H1 (cell line): Measurements from ENCODE around the gene DBET.
"Not testable (repeated sequence)": the region's sequence is repeated elsewhere in the genome, so short reads cannot be mapped to it uniquely, and the experiment has no call there.

Experiments
- CHD2 ChIP-seq: IDR thresholded peaks from 2 replicates; pipeline ENCODE4 v1.6.1; 2012; ENCODE audit warnings: low read length, improper control_type of control experiment
- CTCF ChIP-seq, 3 experiments: IDR thresholded peaks; 1 replicate in 2 of 3; 2 replicates in 1 of 3; pipeline versions ENCODE4 v1.5.1 to v1.6.1; 2011; ENCODE audit warnings: low read length in 3 of 3, mild to moderate bottlenecking in 3 of 3, inconsistent platforms in 2 of 3, low read depth in 1 of 3, moderate library complexity in 1 of 3; ENCODE audit not compliant: insufficient read depth in 1 of 3; ENCODE audit errors: control extremely low read depth in 1 of 3
- POLR2A ChIP-seq, 2 experiments: IDR thresholded peaks; 1 replicate in 1 of 2; 2 replicates in 1 of 2; pipeline ENCODE4 v1.6.1; 2011; ENCODE audit warnings: low read depth in 2 of 2, low read length in 2 of 2, mild to moderate bottlenecking in 2 of 2; ENCODE audit errors: control extremely low read depth in 1 of 2
- POLR2AphosphoS5 ChIP-seq: IDR thresholded peaks from 2 replicates; pipeline ENCODE4 v1.6.1; 2011; ENCODE audit warnings: low read depth, low read length
- SIN3A ChIP-seq, 2 experiments: IDR thresholded peaks in 1 of 2; conservative IDR thresholded peaks in 1 of 2; 2 replicates each; pipeline ENCODE4 v1.6.1; 2011 to 2012; ENCODE audit warnings: low read length in 2 of 2, improper control_type of control experiment in 1 of 2, low read depth in 1 of 2, mild to moderate bottlenecking in 1 of 2
- SIRT6 ChIP-seq: IDR thresholded peaks from one replicate; pipeline ENCODE4 v1.7.1; 2012; ENCODE audit warnings: low read length, inconsistent platforms
- SUZ12 ChIP-seq: fragments of 200-600 bp; sonication (generic); IDR thresholded peaks from 2 replicates; pipeline ENCODE4 v1.6.1; 2012; ENCODE audit warnings: mild to moderate bottlenecking, inconsistent platforms, low read length, moderate library complexity, mixed read lengths
- TBP ChIP-seq: IDR thresholded peaks from 2 replicates; pipeline ENCODE4 v1.6.1; 2011; ENCODE audit warnings: low read depth, low read length, improper control_type of control experiment

GRCh38 chr4:190106191-190106590 is 41.9 kb downstream of the DBET start:
- not testable (repeated sequence) for TF ChIP-seq SIRT6; POLR2AphosphoS5; TBP; SUZ12; SIN3A (conservative IDR thresholded peaks at IDR 0.05 in 1 of 2, IDR thresholded peaks at IDR 0.05 in 1 of 2; ENCODE audit: low read depth in 1 of 2, low read length in 2 of 2); CTCF (IDR thresholded peaks at IDR 0.05; ENCODE audit: control extremely low read depth in 1 of 3, insufficient read depth in 1 of 3, low read depth in 1 of 3, low read length in 3 of 3); POLR2A (IDR thresholded peaks at IDR 0.05; ENCODE audit: control extremely low read depth in 1 of 2, low read depth in 2 of 2, low read length in 2 of 2); CHD2
